Measurements from ENCODE around the gene TMTC2.

- no peak for TF ChIP-seq EP300 (IDR thresholded peaks at IDR 0.05)
- TF ChIP-seq POLR2A (IDR thresholded peaks at IDR 0.05), result no peak
- TF ChIP-seq CTCF (IDR thresholded peaks at IDR 0.05), result no peak
These were observed 463.3 kb downstream of the TMTC2 start for GRCh38 chr12:83149987-83150386.

All from tibial nerve (tissue), 4 donors.